ENCODE data around the gene DPF3. TPM values are rescaled to one million over a fixed set of nuclear protein-coding genes. Genes with fewer than 3 reads are reported as not detected.
"Not testable (repeated sequence)": the region's sequence is repeated elsewhere in the genome, so short reads cannot be mapped to it uniquely, and the experiment has no call there.

The DPF3 gene
- total RNA-seq, 1 donor from 2014 or later = 1.3 TPM

DNA sequence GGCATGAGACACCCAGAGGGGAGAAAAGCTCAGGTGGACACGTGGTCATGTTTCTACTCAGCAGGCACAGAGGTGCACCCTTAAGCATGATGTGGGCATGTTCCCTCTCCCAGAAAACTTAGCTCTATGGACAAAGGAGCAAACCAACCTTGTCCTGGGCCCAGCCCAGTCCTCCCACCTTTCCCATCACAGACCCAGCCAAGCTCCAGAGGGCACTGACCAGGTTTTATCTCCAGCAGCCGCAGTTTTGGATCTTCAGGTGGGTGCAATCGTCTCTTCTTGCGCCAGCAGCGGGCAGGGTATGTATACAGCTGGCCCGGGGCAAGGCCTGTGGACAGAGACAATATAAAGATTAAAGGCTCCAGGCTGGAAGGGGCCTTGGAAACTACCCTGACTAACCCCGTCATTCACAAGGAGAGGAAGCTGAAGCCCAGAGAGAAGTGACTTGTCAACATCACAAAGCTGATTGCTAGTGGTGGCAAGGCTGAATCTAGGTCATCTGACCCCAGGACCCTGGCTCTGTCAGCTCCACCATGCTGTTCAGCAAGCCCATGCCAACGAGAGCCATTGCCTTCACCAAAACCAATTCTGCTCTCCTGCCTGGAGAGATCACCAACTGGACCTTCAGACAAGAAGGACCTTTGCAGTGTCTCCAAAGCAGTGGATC lies 140.7 kb downstream of the DPF3 start:
- no peaks in the 10 kb centered on the region for H3K27me3 Mint-ChIP-seq (ENCODE audit: low read depth)
- H3K4me1 Mint-ChIP-seq = no peaks in the 10 kb centered on the region
- H3K4me3 Mint-ChIP-seq = no peak overlapping the region
- TF ChIP-seq, protein P1, sequence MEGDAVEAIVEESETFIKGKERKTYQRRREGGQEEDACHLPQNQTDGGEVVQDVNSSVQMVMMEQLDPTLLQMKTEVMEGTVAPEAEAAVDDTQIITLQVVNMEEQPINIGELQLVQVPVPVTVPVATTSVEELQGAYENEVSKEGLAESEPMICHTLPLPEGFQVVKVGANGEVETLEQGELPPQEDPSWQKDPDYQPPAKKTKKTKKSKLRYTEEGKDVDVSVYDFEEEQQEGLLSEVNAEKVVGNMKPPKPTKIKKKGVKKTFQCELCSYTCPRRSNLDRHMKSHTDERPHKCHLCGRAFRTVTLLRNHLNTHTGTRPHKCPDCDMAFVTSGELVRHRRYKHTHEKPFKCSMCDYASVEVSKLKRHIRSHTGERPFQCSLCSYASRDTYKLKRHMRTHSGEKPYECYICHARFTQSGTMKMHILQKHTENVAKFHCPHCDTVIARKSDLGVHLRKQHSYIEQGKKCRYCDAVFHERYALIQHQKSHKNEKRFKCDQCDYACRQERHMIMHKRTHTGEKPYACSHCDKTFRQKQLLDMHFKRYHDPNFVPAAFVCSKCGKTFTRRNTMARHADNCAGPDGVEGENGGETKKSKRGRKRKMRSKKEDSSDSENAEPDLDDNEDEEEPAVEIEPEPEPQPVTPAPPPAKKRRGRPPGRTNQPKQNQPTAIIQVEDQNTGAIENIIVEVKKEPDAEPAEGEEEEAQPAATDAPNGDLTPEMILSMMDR (conservative IDR thresholded peaks at IDR 0.05) = no peak
- H3K27ac Mint-ChIP-seq (ENCODE audit: unreplicated experiment) = no peak overlapping the region
- no peak for DNase-seq (ENCODE audit: low read depth, low spot score)
- H3K9me3 Mint-ChIP-seq = peaks cover 3% of the 10 kb centered on the region
- peaks cover 2% of the 10 kb centered on the region for H3K36me3 Mint-ChIP-seq (ENCODE audit: low read depth)

DNA sequence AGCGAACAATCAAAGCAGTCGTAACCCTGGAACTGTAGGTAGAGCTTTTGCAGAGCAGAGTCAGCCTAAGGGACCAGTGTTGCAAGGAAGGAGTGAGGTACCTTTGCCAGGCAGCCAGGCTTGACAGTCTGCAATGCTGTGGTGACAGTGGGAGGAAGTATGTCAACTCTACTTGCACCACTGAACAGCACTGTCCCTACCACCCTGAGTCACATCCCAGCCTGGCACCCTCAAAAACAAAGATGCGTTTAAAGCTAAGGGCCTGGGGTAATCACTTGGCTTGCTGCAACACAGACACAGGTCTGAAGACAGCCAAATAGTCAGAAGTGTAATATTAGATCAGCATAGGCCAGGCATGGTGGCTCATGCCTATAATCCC lies 141.9 kb downstream of the DPF3 start:
- Mint-ChIP-seq H3K27ac (ENCODE audit: unreplicated experiment) (no peak overlapping the region), H3K4me3 (no peak overlapping the region), H3K36me3 (ENCODE audit: low read depth) (peaks cover 7% of the 10 kb centered on the region), H3K9me3 (peaks cover 7% of the 10 kb centered on the region), H3K4me1 (no peaks in the 10 kb centered on the region), H3K27me3 (ENCODE audit: low read depth) (no peaks in the 10 kb centered on the region)
- no peak for DNase-seq (ENCODE audit: low read depth, low spot score)
- TF ChIP-seq, protein P1 (conservative IDR thresholded peaks at IDR 0.05) = no peak

DNA sequence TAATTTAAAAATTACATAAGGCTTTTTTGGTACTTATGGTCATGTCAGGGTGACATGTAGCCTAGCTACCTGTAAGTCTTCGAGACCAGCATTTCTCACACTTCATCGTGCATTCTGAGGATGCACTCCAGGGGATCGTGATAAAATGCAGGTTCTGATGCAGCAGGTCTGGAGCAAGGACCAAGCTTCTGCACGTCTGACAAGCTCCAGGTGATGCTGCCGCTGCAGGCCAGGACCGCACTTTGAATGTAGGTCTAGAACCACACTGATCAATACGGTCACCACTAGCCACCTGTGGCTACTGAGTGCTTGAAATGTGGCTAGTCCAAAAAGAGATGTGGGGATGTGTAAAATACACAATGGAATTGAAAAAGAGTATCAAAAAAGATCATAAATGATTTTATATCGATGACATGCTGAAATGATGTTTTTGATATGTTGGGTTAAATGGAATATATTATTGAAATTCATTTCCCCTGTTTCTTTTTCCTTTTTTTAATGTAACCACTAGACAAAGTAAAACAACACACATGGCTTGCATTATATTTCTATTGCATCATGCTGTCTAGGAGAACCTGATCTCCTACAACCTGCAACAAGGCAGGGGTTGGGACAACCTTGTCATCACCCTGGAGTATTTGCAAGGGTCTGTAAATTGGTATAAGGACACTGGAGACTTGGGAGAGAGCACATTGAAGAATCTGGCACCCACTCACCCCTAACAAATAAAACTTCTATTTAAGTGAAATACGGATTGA lies 142.4 kb downstream of the DPF3 start:
- no peak overlapping the region for H3K27ac Mint-ChIP-seq (ENCODE audit: unreplicated experiment)

DNA sequence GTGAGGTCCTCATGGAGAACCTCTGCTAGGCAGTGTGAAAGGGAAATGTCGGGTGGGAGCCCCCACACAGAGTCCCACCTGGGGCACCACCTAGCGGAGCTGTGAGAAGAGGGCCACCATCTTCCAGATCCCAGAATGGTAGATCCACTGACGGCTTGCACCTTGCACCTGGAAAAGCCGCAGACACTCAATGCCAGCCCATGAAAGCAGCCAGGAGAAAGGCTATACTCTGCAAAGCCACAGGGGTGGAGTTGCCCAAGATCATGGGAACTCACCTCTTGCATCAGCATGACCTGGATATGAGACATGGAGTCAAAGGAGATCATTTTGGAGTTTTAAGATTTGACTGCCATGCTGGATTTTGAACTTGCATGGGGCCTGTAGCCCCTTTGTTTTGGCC lies 145.0 kb downstream of the DPF3 start:
- H3K9me3 Mint-ChIP-seq; H3K27ac Mint-ChIP-seq (ENCODE audit: unreplicated experiment); H3K4me1 Mint-ChIP-seq; H3K36me3 Mint-ChIP-seq (ENCODE audit: low read depth); H3K4me3 Mint-ChIP-seq; DNase-seq (ENCODE audit: low read depth, low spot score); H3K27me3 Mint-ChIP-seq (ENCODE audit: low read depth): not testable (repeated sequence)

More for the DNA sequence above, 142.4 kb downstream of the DPF3 start:
- Mint-ChIP-seq H3K36me3 (ENCODE audit: low read depth) (peaks cover 7% of the 10 kb centered on the region), H3K4me1 (no peaks in the 10 kb centered on the region), H3K27me3 (ENCODE audit: low read depth) (no peaks in the 10 kb centered on the region), H3K4me3 (no peak overlapping the region), H3K9me3 (peaks cover 7% of the 10 kb centered on the region)
- DNase-seq (ENCODE audit: low read depth, low spot score) = no peak
- TF ChIP-seq, protein P1 (conservative IDR thresholded peaks at IDR 0.05) = no peak

DNA sequence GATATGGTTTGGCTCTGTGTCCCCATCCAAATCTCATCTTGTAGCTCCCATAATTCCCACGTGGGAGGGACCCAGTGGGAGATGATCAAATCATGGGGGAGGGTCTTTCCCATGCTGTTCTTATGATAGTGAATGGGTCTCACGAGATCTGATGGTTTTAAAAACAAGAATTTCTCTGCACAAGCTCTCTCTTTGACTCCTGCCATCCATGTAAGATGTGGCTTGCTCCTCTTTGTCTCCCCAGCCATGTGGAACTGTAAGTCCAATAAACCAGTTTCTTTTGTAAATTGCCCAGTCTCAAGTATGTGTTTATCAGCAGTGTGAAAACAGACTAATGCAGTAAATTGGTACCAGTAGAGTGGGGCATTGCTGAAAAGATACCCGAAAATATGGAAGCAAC lies 146.2 kb downstream of the DPF3 start:
- Mint-ChIP-seq H3K4me3 (no peak overlapping the region), H3K27ac (ENCODE audit: unreplicated experiment) (no peak overlapping the region), H3K36me3 (ENCODE audit: low read depth) (peaks cover 7% of the 10 kb centered on the region), H3K9me3 (peaks cover 7% of the 10 kb centered on the region), H3K27me3 (ENCODE audit: low read depth) (no peaks in the 10 kb centered on the region), H3K4me1 (no peaks in the 10 kb centered on the region)
- DNase-seq (ENCODE audit: low read depth, low spot score) = no peak
- TF ChIP-seq, protein P1 (conservative IDR thresholded peaks at IDR 0.05) = no peak
